Activated CD4-positive, CD25-positive, alpha-beta regulatory T cell treated with anti-CD3 and anti-CD28 coated beads, Interleukin-2, amount 50 U/mL, for 24 hours (primary cell): ENCODE data around the gene MMD2.
A peak's percentile ranks its signal among the peaks of the same experiment; 100 is the strongest.
"Not testable (repeated sequence)": the region's sequence is repeated elsewhere in the genome, so short reads cannot be mapped to it uniquely, and the experiment has no call there.

Experiments
- ATAC-seq, 2 donors: fragments of 150-1000 bp; cut with Tn5 transposase; one replicate each; pipeline ENCODE4 v1.10.0; 2021; ENCODE audit warnings: mild to moderate bottlenecking in 1 of 2, moderate library complexity in 1 of 2

MMD2 gene

DNA sequence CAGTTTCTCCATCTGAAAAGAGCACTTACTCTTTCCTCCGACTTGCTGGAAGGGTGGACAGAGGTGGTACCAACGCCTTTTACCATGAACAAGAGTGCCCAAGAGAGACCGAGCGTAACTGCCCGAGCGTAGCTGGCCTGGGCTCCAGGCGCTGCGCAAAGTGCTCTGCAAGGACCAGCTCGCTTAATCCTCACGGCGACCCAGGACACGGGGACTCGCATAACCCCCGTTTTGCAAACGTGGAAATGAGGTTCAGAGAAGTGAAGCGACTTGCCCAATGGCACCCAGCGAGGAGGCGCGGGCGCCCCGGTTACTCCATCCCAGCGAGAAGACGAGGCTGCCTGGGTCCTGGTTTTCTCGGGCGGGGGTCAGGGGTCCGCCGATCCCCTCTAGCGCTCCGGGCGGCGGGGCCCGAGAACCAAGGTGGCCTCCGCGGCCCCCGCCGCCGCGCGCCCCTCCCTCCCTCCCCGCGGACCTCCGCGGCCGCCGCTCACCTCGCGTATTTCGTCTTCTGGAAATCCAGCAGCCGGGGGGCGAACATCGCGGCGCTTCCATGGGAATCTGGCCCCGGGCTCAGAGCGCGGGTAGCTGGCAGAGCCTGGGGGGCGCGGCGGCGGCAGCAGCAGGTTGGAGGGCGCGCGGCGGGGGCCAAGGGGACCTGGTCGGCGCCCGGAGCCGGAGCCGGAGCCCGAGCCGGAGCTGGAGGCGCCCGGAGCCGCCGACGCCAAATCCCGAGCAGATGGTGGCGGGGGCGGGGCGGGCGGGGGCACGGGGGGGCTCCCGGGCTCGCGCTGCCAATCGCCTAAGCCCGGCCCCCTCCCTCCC, at the start of gene MMD2:
MMD2 (minus strand) TSS at position 711 of the 825 bp plus-strand sequence; CDS start at position 541, 170 bp downstream.
- ATAC-seq = no peak

DNA sequence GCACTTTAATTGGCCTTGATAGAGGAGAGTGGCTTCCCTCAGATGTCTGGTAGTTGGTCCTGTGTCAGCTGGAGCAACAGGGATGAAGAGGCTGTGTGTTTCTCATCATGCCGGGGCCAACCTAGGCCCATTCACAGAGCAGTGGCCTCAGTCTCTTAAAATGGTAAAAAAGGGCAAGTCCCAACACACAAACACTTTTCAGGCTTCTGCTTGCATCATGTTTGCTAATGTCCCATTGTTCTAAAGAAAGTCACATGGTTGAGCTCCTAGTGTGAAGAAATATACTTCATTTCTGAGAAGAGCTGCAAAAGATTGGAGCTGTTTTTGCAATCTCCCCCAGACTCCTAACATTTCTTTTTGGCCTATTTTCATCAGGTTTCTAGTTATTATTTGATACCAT, 46.1 kb upstream of the MMD2 start:
- ATAC-seq = no peak

DNA sequence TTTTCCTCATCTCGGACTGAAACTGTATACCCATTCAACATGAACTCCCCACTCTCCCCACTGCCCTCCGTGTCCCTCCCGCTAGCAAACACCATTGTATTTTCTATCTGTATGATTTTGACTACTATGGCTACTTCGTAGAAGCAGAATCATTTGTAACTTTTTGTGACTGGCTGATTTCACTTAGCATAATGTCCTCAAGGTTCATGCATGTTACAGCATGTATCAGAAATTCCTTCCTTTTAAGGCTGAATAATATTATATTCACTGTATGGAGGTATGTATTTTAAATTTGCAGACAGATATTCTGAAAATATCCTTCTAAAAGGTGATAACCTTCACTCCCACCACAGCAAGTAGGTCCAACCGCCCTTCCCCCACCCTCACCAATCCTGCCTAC, 42.9 kb upstream of the MMD2 start:
- ATAC-seq = no peak

DNA sequence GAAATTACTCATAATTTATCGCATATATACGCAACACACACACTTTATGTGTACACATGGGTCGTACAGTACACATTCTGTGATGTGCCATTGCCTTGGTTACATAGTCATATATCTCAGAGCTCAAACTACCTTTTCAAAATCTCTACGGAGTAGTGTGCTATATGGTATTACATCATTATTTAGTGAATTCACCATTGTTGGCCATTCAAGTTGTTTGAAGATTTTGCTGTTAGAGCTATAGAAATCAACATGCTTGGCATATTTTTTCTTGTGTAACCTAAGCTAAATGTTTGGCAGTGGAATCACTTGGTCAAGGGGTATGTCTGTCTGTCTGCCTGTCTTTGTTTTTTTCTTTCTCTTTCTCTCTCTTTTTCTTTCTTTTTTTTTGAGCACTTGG, 42.0 kb upstream of the MMD2 start:
- no peak for ATAC-seq

DNA sequence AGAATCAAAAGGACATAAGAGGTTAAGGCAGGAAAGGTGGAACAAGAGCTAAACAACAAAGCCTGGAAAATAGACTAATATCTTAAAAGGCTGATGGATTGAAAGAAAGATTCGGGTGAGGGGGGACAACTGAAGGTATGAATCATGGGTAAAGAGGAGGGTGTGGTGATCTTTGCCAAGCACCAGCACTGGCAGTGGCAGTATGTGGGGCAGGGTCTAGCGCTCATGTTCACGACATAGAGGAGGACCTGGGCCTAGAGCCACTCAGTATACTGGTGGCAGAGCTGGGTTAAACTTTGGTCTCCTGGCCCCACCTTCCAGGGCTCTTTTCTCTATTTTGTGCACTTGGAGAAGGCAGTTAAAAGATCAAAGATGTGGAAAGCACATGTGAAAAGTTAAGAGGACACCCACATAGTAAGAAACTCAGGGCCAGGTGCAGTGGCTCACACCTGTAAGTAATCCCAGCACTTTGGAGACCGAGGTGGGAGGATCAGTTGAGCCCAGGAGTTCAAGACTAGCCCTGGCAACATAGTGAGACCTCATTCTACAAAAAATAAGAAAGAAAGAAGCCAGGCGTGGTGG, 40.5 kb upstream of the MMD2 start:
- ATAC-seq = no peak

- ATAC-seq = no peak
Observed at GRCh38 chr7:4998910-4999309, 39.9 kb upstream of the MMD2 start.

DNA sequence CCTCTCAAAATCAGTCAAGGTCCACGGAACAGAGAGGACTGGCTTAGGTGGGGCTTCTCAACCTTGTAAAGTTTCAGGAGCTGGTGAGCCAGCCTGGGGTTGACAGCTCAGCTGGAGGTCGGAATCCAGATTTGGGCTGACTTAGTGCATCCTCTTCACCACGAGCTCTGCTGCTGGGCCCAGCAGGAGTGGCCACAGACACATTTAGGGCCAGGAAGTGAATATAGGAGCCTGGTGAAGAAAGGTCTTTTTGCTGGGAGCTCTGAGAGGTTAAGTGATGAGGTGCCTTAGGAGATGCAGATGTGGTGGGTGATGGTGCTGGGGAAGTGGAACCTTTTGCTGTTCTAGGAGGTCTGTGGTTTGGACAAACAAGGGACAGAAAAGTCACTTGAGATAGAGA, 39.3 kb upstream of the MMD2 start:
- no peak for ATAC-seq

GRCh38 chr7:4996696-4997222, 37.8 kb upstream of the MMD2 start:
- no peak for ATAC-seq

GRCh38 chr7:4995429-4995969, 36.5 kb upstream of the MMD2 start:
- no peak for ATAC-seq

GRCh38 chr7:4993471-4993870, 34.5 kb upstream of the MMD2 start:
- ATAC-seq = no peak

DNA sequence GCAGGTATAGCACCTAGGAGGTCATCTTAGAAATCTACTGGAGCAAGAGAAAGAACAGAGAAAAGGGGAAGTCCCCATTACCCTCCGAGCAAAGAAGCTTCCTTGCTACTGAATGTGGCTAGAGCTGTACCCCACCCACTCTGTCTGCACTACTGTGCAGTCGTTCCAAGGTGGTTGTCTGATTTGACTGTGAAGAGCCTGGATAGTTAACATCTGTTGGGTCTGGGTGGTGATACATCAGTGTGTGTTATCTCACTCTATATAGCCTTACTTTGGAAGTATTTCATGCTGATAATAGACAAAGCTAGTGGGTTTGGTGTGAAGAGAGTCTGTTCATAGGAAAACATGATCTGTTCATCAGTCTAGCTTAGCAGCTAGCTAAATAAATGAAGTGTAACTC, 23.8 kb upstream of the MMD2 start:
- peak; percentile 90 to 96 for ATAC-seq

GRCh38 chr7:4981295-4981890, 22.4 kb upstream of the MMD2 start:
- ATAC-seq = not testable (repeated sequence)

GRCh38 chr7:4975626-4976025, 16.6 kb upstream of the MMD2 start:
- not testable (repeated sequence) for ATAC-seq

DNA sequence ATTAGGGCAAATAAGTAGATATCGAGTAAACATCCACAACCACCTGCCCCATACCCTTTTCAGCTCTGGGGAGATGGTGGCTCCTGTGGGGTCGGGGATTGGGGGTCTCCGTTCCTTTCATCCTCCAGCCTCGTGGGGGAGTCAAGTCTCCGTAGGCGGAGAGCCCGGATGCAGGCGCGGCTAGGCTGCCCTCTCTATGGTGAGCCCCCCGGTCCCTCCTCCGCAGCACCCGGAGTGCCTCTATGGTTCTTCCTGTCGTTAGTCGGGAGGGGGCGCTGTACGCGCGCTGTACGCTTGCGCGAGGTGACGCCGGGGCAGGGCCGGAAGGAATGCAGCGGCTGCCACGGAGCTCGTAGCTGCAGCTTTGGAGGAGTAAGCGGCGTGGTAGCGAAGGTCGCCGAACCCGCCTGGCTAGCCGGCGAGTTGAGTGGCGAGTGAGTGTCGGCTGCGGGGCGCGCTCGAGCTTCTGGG, 14.8 kb upstream of the MMD2 start:
- ATAC-seq = peak; percentile 97 to 98

GRCh38 chr7:4972446-4972845, 13.5 kb upstream of the MMD2 start:
- ATAC-seq = not testable (repeated sequence)

- ATAC-seq = no peak
Observed at GRCh38 chr7:4965295-4966022, 6.5 kb upstream of the MMD2 start.

- no peak for ATAC-seq
Observed at GRCh38 chr7:4964506-4964905, 5.5 kb upstream of the MMD2 start.

DNA sequence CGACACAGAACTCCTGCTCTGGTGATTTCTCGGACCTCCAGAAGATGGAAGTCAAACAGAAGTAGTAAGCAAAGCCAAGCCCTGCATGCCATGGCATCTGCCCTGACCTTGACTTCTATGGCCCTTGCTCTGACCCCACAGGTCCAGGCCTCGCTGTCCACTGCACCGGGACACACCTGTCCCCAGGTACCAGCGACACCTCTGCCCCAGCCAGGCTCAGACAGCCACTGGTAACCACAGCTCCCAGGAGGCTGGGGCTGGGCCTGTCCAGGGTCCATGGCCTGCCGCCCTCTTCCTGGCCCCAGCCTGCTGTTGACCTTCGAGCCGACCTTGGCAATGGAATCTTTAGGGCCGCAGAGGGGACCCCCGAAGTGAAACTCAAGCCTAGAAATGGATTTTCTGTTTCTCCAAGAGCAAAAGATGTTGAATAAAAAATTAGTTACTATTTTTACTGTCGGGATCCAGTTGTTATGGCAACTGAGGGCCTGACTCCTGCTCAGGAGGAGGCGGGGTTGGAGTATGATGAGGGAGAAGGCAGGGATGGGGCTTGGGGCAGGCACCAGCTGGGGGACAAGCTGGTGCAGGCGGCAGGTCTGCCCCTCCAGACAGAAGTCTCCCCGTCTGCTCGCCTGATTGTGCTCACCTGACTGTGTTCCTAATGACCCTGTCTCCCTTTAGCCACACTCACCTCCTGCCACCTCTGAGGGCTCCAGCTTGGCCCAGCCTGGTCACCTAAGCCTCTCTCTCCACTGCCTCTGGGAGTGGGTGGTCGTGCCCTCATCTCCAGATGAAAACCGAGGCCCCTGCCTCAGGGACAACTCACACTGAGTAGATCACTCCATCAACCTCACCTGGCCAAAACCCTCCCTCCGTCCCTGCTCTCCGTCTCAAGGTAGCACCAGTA, 4.1 kb upstream of the MMD2 start:
- no peak for ATAC-seq

GRCh38 chr7:4960363-4960762, 1.4 kb upstream of the MMD2 start:
- no peak for ATAC-seq

DNA sequence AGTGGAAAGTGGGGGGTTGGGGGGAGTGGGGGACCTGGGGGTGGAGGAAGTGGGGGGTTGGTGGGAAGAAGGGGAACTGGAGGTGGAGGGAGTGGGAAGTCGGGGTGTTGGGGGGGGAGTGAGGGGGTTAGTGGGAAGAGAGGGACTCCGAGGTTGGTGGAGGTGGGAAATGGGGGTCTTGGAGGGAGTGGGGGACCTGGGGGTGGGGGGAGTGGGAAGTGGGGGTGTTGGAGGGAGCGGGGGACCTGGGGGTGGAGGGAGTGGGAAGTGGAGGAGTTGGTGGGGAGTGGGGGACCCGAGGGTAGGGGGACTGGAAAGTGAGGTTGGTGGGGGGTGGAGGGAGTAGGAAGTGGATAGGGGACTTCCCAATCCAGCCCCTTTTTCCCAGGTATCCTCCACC, 906 bp upstream of the MMD2 start:
- no peak for ATAC-seq

DNA sequence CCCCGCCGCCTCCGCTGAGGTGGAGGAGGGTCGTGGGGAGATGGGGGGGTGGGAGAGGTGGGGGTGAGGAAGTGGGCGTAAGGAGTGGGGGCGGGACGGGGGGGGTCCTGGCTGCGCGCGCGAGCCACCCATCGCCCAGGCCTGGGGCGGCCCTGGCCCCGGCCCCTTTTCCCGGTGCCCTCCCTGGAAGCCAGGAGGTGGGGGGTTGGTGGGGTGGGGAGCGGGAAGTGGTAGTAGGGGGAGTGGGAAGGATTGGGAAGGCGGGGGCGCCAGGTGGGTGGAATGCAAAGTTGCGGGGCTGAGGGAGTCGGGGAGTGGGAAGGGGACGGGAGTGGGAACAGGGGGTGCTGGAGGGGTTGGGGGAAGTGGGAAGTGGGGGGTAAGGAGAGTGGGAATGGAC, 319 bp upstream of the MMD2 start:
- ATAC-seq = no peak
